AG10803 (cell line): ENCODE data around the gene SMAD6.

Experiments
- DNase-seq: peaks from one replicate; pipeline ENCODE4 v3.0.0; 2010; ENCODE audit warnings: low read depth
- H3K4me3 ChIP-seq: 2 replicates; pipeline ENCODE4 v1.5.1; 2011; ENCODE audit warnings: mild to moderate bottlenecking, low read length, control low read depth
- CTCF ChIP-seq: conservative IDR thresholded peaks from 2 replicates; pipeline ENCODE4 v1.5.1; 2011; ENCODE audit warnings: mild to moderate bottlenecking, low read length, control low read depth, inconsistent platforms

The SMAD6 gene

DNA sequence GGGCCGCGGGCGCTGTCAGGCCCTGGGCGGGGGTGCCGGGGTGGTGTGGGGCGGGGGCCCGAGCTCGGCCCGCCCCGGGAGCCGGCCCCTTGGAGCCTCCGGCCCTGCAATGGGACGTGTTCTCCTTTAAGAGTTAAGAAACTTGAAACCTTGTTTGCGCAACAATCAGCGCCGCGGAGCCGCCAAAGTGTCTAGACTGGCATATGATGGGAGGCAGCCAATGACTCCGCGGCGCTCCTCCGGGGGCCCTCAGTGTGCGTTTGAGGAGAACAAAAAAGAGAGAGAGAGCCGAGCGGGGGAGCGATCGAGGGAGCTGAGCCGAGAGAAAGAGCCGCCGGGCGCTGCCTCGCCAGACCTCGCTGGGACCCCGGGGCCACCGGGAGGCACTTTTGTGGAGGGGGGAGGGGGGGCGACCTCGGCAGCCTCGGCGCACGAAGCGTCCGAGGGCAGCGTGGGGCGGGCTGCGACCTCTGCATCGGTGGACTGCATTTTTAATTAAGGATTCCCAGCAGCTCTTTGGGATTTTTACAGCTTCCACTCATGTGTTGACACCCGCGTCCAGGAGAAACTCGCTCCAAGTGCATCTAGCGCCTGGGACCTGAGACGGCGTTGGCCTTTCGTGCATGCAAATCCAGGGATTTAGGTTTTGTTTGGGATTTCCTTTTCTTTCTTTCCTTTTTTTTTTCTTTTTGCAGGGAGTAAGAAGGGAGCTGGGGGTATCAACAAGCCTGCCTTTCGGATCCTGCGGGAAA, at the start of gene SMAD6:
TSS of gene SMAD6 (plus strand) at position 202 of the 752 bp plus-strand sequence. CDS start 1,023 bp downstream, outside the sequence.
- H3K4me3 ChIP-seq = peak within 1 kb of the TSS; percentile 82
- DNase-seq = peak; percentile 99
- no peak for TF ChIP-seq CTCF

DNA sequence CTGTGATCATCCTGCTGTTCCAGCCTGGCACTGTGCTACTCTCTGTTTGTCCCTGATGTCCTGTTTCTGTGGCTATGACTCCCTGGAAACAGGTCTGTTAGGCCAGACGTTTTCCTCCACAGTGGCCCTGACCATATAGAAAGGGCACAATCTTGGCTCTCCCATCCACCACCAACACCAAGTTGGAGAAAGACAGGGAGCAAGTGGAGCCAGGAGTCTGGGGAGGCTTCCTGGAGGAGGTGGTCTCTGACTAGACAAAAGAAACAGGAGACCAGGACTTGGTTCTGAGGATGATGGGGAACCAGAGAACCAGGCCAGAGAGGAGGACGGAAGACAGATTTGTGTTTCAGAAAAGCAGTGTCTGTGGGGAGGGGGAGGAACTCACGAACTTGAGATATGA, 49.2 kb upstream of the SMAD6 start:
- H3K4me3 ChIP-seq = no peak overlapping the region
- no peak for DNase-seq
- TF ChIP-seq CTCF = no peak

DNA sequence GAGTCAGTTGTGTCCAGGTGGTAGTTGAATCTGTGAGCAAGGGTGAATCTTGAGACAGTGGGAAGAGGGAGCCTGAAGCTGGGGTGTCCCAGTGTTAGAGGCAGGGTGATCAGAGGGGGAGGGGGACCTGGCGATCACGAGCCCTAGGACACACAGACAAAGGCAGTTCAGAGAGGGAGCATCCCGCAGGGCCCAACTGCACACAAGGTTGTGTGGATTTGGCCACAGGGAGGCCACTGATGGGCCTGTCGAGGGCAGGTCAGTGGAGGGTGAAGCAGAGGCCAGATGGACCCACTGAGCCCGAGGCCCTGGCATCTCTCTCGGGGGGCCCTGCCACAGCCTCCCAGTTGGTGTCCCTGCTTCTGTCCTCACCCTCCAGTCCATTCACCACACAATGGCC, 48.6 kb upstream of the SMAD6 start:
- no peak overlapping the region for H3K4me3 ChIP-seq
- no peak for DNase-seq
- TF ChIP-seq CTCF = no peak

DNA sequence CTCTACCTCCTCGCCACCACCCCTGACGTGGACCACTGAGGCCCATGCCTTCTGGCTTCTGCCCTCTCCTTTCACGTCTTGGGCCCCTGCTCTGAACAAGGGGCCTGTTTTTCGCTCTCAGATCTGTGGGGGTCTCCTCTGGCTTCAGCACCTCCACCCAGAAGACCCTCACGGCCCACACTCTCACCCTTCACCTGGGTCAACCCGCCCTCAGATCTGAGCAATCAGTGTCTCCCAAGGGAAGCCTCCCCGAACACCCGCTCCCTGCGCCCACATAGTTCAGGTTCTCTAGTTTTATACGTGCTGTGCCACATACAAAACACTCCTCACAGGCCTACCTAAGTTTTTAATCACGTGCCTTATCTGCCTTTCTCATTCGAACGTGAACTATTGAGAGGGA, 48.2 kb upstream of the SMAD6 start:
- H3K4me3 ChIP-seq = no peak overlapping the region
- DNase-seq = no peak
- TF ChIP-seq CTCF = no peak

GRCh38 chr15:66654361-66654738, 47.7 kb upstream of the SMAD6 start:
- no peak for TF ChIP-seq CTCF
- DNase-seq = no peak
- no peak overlapping the region for H3K4me3 ChIP-seq

DNA sequence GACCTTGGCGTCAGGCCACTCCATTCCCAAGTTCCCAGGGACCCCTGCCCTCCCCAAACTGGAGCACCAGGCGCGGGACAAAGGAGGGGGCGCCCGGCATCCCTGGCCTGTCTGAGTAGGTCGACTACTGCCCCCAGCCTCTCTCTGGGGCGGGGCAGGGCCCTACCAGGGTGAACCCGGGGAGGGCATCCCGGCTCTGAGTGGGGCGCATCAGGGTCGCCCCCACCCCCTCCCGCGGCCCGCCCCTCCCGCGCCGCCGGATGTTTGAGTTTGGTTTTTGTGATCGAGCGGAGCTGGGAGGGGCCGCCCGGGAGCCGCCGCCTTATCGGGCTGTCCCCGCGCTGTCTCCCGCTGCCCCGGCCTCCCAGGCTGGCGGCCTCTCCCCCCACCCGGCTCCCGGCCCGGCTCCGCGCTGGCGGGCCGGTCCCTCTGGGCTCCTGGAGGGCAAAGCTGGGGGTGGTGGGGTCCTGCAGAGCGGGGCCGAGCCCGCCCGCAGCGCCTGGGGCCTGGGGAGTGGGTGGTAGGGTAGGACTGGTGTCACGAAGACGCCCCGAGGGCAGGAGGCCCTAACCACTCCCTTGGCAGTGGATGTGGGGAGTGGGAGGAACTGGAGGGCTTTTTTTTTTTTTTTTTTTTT, 47.2 kb upstream of the SMAD6 start:
- TF ChIP-seq CTCF = no peak
- no peak for DNase-seq
- 0 out of 2 replicates have a peak overlapping the region, but pooled peaks have one; percentile 22 for H3K4me3 ChIP-seq

DNA sequence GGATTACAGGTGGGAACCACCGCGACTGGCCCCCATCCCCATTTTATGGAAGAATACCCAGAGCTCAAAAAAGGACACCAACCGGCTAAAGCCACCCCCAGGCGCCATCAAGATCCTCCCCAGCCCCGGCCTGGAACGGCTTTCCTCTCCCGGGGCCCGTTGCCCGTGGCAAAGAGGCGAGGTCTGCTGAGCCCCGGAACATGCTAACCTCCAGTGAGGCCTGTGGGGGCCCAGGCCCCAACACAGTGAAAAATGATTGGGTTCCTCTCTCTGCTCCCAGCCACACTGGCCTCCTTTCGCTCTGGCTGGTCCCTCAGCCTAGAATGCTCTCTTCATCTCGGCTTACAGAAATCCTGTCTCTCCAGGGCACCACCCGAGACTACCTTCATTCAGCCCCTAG, 46.5 kb upstream of the SMAD6 start:
- no peak for TF ChIP-seq CTCF
- DNase-seq = no peak
- H3K4me3 ChIP-seq = no peak overlapping the region
